HG03460 (cell line): ENCODE measurements around the gene DNAH7.
"Not testable (repeated sequence)": the region's sequence is repeated elsewhere in the genome, so short reads cannot be mapped to it uniquely, and the experiment has no call there.

Source experiments
- ATAC-seq: cut with Tn5 transposase; IDR thresholded peaks from one replicate; pipeline ENCODE4 v1.9.1; 2021; ENCODE audit not compliant: unreplicated experiment

Gene DNAH7

DNA sequence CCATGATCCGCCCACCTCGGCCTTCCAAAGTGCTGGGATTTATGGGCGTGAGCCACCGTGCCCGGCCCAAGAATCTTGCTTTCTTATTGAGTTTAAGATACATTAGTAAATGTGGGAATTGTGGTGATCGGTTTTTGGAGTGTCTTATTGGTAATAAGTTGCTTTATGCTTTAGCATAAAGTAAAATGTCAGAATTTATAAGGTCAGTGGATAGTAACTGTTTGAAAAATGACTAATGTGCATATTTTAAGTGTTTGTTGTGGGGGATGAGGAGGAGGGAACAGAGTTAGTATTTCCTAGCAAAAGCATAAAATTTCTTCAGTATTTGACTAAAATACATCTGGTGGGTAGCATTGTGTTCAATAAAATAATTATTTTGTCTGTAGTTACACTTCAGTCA lies 334.2 kb downstream of the DNAH7 start:
- ATAC-seq, result no peak

DNA sequence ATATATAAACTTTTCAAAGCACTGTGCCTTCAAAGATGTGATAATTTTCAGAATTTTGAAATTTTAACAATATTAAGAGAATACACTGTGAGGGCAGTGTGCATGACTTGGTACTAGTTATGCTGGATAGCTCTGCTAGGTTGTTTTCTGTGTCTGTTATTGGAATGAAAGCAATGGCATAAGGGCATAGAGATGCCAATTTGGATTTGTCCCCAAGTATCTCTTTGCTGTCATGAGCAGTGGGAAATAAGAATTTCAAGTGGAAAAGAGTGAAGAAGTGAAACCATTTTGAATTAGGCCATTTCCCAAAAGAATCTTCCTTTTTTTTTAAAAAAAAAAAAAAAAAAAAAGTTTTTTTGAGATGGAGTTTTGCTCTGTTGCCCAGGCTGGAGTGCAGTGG lies 334.8 kb downstream of the DNAH7 start:
- ATAC-seq, result no peak

DNA sequence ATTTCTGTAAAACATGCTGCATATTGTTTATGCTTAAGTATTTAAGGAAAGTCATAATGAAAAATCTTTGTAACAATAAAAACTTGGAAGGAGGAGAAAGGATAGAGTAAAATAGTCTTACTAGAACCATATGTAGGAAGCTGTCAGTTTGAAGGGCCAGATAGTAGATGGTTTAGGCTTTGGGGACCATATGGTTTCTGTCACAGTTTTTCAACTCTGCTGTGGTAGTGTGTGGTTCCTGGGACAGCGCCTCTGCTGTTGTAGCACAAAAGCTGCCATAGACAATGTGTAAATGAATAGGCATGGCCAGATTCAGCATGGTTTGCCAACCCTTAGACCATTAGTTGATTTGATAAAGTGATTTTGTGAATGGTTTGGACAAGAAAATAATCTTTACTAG lies 336.1 kb downstream of the DNAH7 start:
- ATAC-seq, result no peak

DNA sequence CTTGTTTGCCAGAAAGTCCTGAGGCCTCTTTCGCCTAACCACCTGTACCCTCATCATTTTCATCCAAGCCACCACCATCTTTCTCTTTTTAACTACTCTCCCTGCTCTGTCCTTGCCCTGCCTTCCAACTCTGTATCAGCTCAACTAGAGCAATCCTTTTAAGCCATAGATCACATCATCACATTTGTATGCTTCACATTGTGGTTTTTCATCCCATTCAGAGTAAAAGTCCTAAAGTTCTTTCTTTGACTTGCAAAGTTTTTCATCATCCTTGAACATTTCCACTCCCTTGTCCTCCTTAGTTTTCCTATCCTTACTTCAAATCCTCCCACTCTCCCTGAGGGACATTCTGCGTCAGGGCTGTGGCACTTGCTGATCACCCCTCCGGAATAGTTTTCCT lies 337.7 kb downstream of the DNAH7 start:
- no peak for ATAC-seq

DNA sequence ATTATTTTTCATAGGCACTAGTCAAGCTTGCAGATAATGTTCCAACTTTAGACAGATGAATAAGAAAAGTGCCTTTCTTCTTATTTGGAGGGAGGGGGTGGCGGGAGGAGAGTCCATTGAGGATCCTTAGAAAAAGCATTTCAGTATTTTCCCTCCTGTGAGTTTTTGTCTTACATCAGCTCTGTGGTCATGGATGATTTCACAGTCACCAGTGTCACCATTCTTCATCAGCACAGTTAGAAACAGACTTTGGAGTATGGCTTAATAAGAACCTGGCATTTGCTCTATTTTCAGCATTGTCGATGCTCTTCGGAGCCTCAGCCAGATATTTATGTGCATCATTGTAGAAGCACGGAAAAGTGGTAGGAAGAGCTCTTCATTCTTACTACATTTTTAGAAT lies 341.5 kb downstream of the DNAH7 start:
- no peak for ATAC-seq

DNA sequence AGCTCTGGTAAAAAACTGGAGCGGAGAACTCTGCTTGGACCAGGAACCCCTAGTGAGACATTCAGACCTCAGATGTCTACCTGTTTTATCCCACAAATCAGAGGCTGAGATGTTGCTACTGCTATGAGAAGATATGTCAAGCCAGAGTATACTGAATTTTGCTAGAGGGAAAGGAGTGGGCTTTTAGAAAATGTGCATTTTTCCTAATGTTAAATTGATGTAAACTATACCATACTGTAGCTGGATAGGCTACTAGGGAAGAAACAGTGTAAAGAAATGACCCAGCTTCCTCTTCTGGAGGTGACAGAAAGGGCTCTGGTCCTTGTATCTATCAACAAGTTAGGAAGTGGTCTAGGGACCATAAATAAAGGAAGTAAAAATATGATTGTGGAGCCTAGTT lies 346.6 kb downstream of the DNAH7 start:
- no peak for ATAC-seq

DNA sequence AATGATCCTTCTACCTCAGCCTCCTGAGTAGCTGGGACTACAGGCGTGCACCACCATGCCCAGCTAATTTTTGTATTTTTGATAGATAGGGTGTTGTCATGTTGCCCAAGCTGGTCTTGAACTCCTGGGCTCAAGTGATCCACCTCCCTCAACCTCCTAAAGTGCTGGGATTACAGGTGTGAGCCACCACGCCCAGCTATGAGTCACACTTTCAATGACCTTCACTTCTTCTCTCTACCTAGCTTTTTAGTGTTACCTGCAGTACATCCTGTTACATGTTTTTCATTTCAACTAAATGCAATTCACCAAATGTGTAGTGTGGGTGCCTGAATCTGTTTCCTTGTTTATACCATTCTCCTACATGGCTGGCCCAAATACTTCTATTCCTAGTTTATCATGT lies 347.6 kb downstream of the DNAH7 start:
- no peak for ATAC-seq

DNA sequence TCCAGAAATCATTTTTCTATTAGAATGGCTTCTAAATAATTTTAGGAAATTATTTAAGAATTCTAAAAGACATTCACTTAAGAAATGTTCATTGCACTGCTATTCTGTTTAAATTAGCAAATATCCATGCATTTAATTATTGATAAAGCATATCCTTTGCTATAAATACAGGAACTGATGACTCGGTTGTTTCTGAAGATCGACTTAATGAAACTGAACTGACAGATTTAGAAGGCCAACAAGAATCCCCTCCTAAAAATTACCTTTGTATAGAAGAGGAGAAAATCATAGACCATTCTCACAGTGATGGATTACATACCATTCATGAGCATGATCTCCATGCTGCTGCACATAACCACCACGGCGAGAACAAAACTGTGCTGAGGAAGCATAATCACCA lies 352.2 kb downstream of the DNAH7 start:
- no peak for ATAC-seq

DNA sequence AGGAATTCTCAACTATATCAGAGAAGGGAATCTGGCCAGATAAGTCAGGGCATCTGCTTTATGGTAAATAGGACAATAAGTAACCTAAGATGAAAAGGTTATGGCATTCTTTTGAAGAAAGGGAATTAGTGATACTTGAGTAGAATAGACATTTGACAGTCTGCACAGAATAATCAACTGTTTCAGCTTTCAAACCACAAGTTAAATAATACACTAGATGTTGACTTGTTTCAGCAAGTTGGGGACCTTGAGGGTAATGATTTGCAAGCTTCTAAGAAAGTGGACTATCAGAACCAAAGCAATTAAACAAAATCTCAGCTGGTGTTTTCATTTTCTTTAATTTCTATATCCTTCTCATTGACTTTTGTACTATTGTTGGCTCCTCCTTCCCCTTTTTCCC lies 357.2 kb downstream of the DNAH7 start:
- ATAC-seq, result peak; percentile 91

DNA sequence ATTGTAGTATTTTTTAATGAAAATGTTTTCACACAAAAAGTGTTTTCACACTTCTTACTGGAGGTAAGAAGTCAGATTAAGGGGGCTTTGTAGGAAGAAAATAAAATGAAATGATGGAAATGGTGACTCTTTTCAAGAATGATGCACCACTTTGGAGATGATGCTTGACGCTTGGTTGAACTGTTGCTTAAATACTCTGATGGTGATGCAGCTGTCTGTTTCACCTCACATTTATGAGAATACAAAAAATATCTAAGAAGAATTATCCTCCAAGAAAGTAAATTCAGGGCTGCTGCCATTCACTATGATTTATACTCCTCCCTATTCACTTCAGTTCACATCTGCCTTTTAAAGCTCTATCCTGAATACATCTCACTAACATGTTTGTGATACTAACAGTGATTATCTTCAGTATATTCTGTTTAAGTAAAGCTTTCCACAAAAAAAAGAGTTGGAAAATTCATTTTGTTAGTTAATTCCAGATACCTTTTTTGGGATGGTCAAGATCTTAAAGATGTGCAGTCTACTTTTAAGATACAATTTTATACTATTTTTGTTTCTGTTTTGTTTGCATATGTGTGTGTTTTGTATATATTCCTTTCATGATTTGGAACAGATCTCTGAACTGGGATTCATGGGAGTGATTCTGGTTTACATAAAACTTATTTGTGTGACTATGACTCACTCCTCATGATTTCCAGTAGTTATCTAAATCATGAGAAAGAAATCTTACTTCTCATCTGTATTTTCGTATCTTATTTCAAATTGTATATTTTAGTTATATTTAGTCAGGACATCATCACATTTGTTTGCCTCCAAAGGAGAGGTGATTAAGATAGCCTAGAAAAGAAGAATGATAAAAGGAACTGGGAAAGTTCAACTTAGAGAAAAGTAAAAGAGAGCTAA lies 358.5 kb downstream of the DNAH7 start:
- no peak for ATAC-seq

DNA sequence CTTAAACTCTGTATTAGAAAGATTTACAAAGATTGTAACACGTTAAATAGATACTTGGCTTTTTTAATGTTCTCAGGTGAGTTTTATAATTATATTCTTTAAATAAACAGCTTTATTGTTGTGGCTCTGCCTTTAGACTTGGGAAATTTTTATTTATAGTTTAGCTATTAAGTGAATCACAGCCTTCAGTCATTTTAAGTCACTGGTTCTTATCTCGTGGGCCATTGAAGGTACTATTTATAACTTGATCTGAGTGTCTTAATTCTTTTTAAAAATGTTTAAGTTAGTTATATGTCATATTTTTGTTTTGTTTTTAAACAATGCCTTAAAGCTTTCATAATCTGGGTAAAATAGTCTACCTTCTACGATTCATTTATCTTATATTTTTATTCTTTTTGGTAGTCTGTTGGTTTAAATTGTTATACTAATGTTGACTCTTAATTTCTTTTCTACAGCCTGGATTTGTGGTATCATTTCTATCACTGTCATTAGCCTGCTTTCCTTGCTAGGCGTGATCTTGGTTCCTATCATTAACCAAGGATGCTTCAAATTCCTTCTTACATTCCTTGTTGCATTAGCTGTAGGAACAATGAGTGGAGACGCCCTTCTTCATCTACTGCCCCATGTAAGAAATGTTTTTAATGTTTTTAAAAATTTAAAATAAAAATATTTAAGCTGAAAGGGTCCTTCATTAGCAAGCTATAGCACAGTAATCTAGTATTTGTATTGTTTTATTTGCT lies 362.3 kb downstream of the DNAH7 start:
- ATAC-seq, result no peak

DNA sequence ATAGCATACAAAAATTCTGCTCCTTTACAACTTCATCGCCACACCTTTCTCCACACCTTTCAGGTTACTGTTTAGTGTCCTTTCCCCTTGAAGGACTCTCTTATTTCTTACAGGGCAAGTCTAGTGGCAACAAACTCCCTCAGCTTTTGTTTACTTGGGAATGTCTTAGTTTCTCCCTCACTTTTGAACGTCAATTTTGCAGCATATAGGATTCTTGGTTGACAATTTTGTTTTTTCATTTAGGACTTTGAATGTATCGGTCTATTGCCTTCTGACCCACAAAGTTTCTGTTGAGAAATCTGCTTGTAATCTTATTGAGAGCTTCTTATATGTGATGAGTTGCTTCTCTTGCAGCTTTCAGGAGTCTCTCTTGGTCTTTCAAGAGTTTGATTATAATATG lies 368.2 kb downstream of the DNAH7 start:
- no peak for ATAC-seq

DNA sequence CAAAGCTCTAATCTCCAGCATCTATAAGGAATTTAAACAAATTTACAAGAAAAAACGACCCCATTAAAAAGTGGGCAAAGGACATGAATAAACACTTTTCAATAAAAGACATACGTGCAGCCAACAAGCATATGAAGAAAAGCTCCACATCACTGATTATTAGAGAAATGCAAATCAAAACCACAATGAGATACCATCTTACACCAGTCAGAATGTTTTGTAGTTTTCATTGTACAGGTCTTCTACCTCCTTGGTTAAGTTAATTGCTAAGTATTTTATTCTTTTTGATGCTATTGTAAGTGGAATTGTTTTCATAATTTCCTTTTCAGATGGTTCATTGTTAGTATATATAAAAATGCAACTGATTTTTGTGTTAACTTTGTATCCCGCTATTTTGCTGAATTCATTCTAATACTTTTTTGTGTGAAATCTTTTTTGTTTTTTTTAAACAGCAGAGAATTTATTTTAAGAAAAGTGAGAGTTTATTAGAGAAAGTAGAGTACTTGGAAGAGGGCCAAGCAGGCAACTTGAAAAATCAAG lies 370.9 kb downstream of the DNAH7 start:
- ATAC-seq, result no peak

DNA sequence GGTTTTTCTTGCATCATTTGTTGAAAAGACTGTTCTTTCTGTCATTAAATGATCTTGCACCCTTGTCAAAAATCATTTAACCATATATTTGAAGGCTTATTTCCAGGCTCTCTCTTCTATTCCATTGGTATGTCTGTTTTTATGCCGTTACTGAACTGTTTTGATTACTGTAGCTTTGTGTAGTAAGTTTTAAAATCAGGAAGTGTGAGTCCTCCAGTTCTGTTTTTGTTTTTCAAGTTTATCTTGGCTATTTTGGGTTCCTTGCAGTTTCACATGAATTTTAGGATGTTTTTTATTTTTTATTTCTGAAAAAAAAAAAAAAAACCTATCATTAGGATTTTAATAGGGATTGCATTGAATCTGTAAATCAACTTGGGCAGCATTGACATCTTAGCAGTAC lies 372.6 kb downstream of the DNAH7 start:
- no peak for ATAC-seq

DNA sequence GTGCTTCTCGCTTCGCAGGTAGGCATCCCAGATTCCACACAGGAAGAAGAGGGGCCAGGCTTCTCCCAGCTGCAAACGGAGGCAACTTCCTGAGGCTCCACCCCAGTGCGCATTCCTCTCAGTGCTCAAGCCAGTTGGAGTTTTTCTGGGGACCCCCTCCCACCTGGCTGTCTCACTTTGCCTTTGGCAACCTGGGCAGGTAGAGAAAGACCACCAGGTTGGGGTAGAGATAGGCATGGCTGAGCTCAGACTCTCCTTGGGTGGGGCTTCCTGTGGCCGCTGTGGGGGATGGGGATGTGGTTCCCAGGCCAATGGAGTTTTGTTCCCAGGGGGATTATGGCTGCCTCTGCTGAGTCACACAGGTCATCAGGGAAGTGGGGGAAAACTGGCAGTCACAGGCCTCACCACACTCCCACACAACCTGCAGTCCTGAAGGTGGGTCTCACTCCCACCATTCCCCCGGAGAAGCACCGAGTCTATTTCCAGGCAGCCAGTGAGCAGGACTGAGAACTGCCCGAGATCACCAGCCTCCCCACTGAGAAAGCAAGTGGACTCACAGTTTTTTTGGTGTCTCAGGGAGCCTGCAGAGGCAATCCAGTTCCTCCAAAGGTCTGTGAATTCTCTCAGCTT lies 373.5 kb downstream of the DNAH7 start:
- ATAC-seq, result no peak

DNA sequence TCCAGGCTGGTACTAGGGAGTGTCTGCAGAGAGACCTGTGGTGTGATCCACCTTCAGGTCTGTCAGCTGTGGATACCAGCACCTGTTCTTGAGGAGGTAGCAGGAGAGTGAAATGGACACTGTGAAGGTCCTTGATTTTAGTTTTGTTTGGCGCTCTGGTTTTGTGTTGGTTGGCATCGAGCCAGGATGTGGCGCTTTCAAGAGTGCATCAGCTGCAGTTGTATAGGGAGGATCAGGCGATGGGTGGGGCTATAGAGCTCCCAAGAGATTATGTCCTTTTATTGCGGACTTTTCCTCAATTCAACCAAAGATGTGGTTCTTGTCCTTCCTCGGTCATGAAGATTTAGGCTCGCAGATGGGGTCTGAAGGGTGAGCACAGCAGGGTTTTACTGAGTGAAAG lies 374.1 kb downstream of the DNAH7 start:
- ATAC-seq, result no peak

DNA sequence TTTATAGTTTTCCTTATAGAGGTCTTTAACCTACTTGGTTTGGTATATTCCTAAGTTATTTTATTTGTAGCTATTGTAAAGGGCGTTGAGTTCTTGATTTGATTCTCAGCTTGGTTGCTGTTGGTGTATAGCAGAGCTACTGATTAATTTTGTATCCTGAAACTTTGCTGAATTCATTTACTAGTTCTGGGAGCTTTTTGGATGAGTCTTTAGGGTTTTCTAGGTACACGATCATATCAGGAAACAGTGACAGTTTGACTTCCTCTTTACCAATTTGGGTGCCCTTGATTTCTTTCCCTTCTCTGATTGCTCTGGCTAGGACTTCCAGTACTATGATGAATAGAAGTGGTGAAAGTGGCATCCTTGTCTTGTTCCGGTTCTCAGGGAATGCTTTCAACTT lies 376.1 kb downstream of the DNAH7 start:
- not testable (repeated sequence) for ATAC-seq
